Keratinocyte (primary cell): ENCODE measurements around the gene MED14.
"Not testable (repeated sequence)": the region's sequence is repeated elsewhere in the genome, so short reads cannot be mapped to it uniquely, and the experiment has no call there.

Experiments
- EZH2 ChIP-seq: IDR thresholded peaks from one replicate; pipeline ENCODE4 v1.6.1; 2012; ENCODE audit warnings: inconsistent platforms, mild to moderate bottlenecking, low read length, moderate library complexity
- TF ChIP-seq, protein P1 (sequence below), 3 experiments: IDR thresholded peaks in 1 of 3; conservative IDR thresholded peaks in 1 of 3; optimal IDR thresholded peaks in 1 of 3; 2 replicates in 2 of 3; 3 replicates in 1 of 3; pipeline versions ENCODE3 to v1.5.1; 2011; ENCODE audit warnings: low read length in 3 of 3, mild to moderate bottlenecking in 3 of 3, moderate library complexity in 2 of 3, control low read depth in 1 of 3, inconsistent platforms in 1 of 3; ENCODE audit not compliant: insufficient read depth in 2 of 3; ENCODE audit errors: extremely low read depth in 1 of 3

- not testable (repeated sequence) for TF ChIP-seq EZH2
- TF ChIP-seq, protein P1, sequence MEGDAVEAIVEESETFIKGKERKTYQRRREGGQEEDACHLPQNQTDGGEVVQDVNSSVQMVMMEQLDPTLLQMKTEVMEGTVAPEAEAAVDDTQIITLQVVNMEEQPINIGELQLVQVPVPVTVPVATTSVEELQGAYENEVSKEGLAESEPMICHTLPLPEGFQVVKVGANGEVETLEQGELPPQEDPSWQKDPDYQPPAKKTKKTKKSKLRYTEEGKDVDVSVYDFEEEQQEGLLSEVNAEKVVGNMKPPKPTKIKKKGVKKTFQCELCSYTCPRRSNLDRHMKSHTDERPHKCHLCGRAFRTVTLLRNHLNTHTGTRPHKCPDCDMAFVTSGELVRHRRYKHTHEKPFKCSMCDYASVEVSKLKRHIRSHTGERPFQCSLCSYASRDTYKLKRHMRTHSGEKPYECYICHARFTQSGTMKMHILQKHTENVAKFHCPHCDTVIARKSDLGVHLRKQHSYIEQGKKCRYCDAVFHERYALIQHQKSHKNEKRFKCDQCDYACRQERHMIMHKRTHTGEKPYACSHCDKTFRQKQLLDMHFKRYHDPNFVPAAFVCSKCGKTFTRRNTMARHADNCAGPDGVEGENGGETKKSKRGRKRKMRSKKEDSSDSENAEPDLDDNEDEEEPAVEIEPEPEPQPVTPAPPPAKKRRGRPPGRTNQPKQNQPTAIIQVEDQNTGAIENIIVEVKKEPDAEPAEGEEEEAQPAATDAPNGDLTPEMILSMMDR (optimal IDR thresholded peaks at IDR 0.05 in 1 of 3, IDR thresholded peaks at IDR 0.05 in 1 of 3, conservative IDR thresholded peaks at IDR 0.05 in 1 of 3; ENCODE audit: extremely low read depth in 1 of 3, insufficient read depth in 2 of 3, low read length in 3 of 3): not testable (repeated sequence)
Observed at GRCh38 chrX:40732499-40732898, 2.8 kb downstream of the MED14 start.
